ENCODE data around the gene HDGFL2. TPM values are rescaled to one million over a fixed set of nuclear protein-coding genes. Genes with fewer than 3 reads are reported as not detected.

Gene HDGFL2
- total RNA-seq, 1 donor from 2014 or later = 79.8 TPM

GRCh38 chr19:4519521-4520277 lies 47.6 kb downstream of the HDGFL2 start:
- Mint-ChIP-seq H3K9me3 (ENCODE audit: unreplicated experiment) (peaks cover 3% of the 10 kb centered on the region), H3K27me3 (ENCODE audit: low read depth, unreplicated experiment) (peaks cover 29% of the 10 kb centered on the region), H3K4me1 (ENCODE audit: low read depth, unreplicated experiment) (peaks cover 6% of the 10 kb centered on the region), H3K4me3 (ENCODE audit: unreplicated experiment) (no peak overlapping the region), H3K27ac (ENCODE audit: unreplicated experiment) (no peak overlapping the region), H3K36me3 (ENCODE audit: low read depth, unreplicated experiment) (no peaks in the 10 kb centered on the region)
- FAIRE-seq = no peak
- DNase-seq (ENCODE audit: low read depth) = no peak
- Histone ChIP-seq H4K20me1 (ENCODE audit: insufficient read depth, low read length) (no peaks in the 10 kb centered on the region), H2AFZ (ENCODE audit: low read depth, low read length) (no peak overlapping the region), H3K79me2 (ENCODE audit: insufficient read depth, low read length) (no peaks in the 10 kb centered on the region), H3K9ac (ENCODE audit: low read length) (no peak overlapping the region), H3K36me3 (ENCODE audit: insufficient read depth, low read length) (no peaks in the 10 kb centered on the region), H3K4me2 (ENCODE audit: low read length) (no peak overlapping the region), H3K4me3 (ENCODE audit: insufficient read depth, low read depth, low read length) (no peak overlapping the region), H3K9me3 (ENCODE audit: insufficient read depth, low read depth, low read length) (no peaks in the 10 kb centered on the region), H3K4me1 (ENCODE audit: insufficient read depth, low read length) (no peaks in the 10 kb centered on the region), H3K27ac (ENCODE audit: low read depth, low read length) (no peak overlapping the region), H3K27me3 (ENCODE audit: insufficient read depth, low read length) (no peaks in the 10 kb centered on the region)
- no peak for TF ChIP-seq CTCF (IDR thresholded peaks at IDR 0.05; ENCODE audit: insufficient read depth, low read depth, low read length)
- no peak for TF ChIP-seq EZH2 (IDR thresholded peaks at IDR 0.05; ENCODE audit: insufficient read depth, low read length)

- Histone ChIP-seq H3K9ac (ENCODE audit: low read length) (no peak overlapping the region), H3K27me3 (ENCODE audit: insufficient read depth, low read length) (no peaks in the 10 kb centered on the region), H3K9me3 (ENCODE audit: insufficient read depth, low read depth, low read length) (no peaks in the 10 kb centered on the region), H3K4me3 (ENCODE audit: insufficient read depth, low read depth, low read length) (no peak overlapping the region), H3K79me2 (ENCODE audit: insufficient read depth, low read length) (no peaks in the 10 kb centered on the region), H3K4me2 (ENCODE audit: low read length) (no peak overlapping the region), H3K27ac (ENCODE audit: low read depth, low read length) (no peak overlapping the region), H3K36me3 (ENCODE audit: insufficient read depth, low read length) (no peaks in the 10 kb centered on the region), H4K20me1 (ENCODE audit: insufficient read depth, low read length) (no peaks in the 10 kb centered on the region), H3K4me1 (ENCODE audit: insufficient read depth, low read length) (no peaks in the 10 kb centered on the region), H2AFZ (ENCODE audit: low read depth, low read length) (no peak overlapping the region)
- FAIRE-seq = no peak
- no peak for DNase-seq (ENCODE audit: low read depth)
- Mint-ChIP-seq H3K36me3 (ENCODE audit: low read depth, unreplicated experiment) (no peaks in the 10 kb centered on the region), H3K4me1 (ENCODE audit: low read depth, unreplicated experiment) (peaks cover 6% of the 10 kb centered on the region), H3K27me3 (ENCODE audit: low read depth, unreplicated experiment) (peaks cover 23% of the 10 kb centered on the region), H3K4me3 (ENCODE audit: unreplicated experiment) (no peak overlapping the region), H3K27ac (ENCODE audit: unreplicated experiment) (no peak overlapping the region), H3K9me3 (ENCODE audit: unreplicated experiment) (peaks cover 3% of the 10 kb centered on the region)
- TF ChIP-seq EZH2 (IDR thresholded peaks at IDR 0.05; ENCODE audit: insufficient read depth, low read length) (no peak), CTCF (IDR thresholded peaks at IDR 0.05; ENCODE audit: insufficient read depth, low read depth, low read length) (no peak)
These were observed 49.2 kb downstream of the HDGFL2 start for GRCh38 chr19:4521170-4521887.

GRCh38 chr19:4521888-4522242 lies 49.8 kb downstream of the HDGFL2 start:
- H3K9me3 ChIP-seq (ENCODE audit: insufficient read depth, low read depth, low read length) = no peaks in the 10 kb centered on the region
- no peak overlapping the region for H3K27ac Mint-ChIP-seq (ENCODE audit: unreplicated experiment)
- DNase-seq (ENCODE audit: low read depth) = no peak
- no peaks in the 10 kb centered on the region for H4K20me1 ChIP-seq (ENCODE audit: insufficient read depth, low read length)
- H3K36me3 ChIP-seq (ENCODE audit: insufficient read depth, low read length) = no peaks in the 10 kb centered on the region
- TF ChIP-seq EZH2 (IDR thresholded peaks at IDR 0.05; ENCODE audit: insufficient read depth, low read length) = no peak
- no peak for TF ChIP-seq CTCF (IDR thresholded peaks at IDR 0.05; ENCODE audit: insufficient read depth, low read depth, low read length)
- H2AFZ ChIP-seq (ENCODE audit: low read depth, low read length) = no peak overlapping the region
- peaks cover 3% of the 10 kb centered on the region for H3K9me3 Mint-ChIP-seq (ENCODE audit: unreplicated experiment)
- no peaks in the 10 kb centered on the region for H3K4me1 ChIP-seq (ENCODE audit: insufficient read depth, low read length)
- no peaks in the 10 kb centered on the region for H3K36me3 Mint-ChIP-seq (ENCODE audit: low read depth, unreplicated experiment)
- H3K4me2 ChIP-seq (ENCODE audit: low read length) = no peak overlapping the region
- no peak overlapping the region for H3K4me3 ChIP-seq (ENCODE audit: insufficient read depth, low read depth, low read length)
- no peak overlapping the region for H3K4me3 Mint-ChIP-seq (ENCODE audit: unreplicated experiment)
- no peak for FAIRE-seq
- H3K27me3 Mint-ChIP-seq (ENCODE audit: low read depth, unreplicated experiment) = peaks cover 23% of the 10 kb centered on the region
- H3K4me1 Mint-ChIP-seq (ENCODE audit: low read depth, unreplicated experiment) = peaks cover 6% of the 10 kb centered on the region
- H3K27ac ChIP-seq (ENCODE audit: low read depth, low read length) = no peak overlapping the region
- no peaks in the 10 kb centered on the region for H3K79me2 ChIP-seq (ENCODE audit: insufficient read depth, low read length)
- H3K27me3 ChIP-seq (ENCODE audit: insufficient read depth, low read length) = no peaks in the 10 kb centered on the region
- no peak overlapping the region for H3K9ac ChIP-seq (ENCODE audit: low read length)
